CD8-positive, alpha-beta memory T cell (primary cell): ENCODE measurements around the gene CD81. TPM values are rescaled to one million over a fixed set of nuclear protein-coding genes. Genes with fewer than 3 reads are reported as not detected.

ENCODE experiments used
- CTCF ChIA-PET: fragments of 350-600 bp; sonication (Branson Sonifier 250); formaldehyde crosslinking; loops from one replicate; lab custom pipeline; 2021; ENCODE audit warnings: antibody characterized with exemption; lab: Charles Lee
- POLR2A ChIA-PET: fragments of 350-600 bp; sonication (Branson Sonifier 250); formaldehyde crosslinking; loops from one replicate; lab custom pipeline; 2021; ENCODE audit warnings: antibody characterized with exemption; lab: Charles Lee
- DNase-seq, 5 donors: peaks; one replicate each; pipeline versions ENCODE4 v3.0.0 to v3.0.0-alpha.2; 2020 to 2022; ENCODE audit warnings: mixed read lengths in 1 of 5
- H3K27ac ChIP-seq: one replicate; pipeline ENCODE4 v1.7.0; 2013; ENCODE audit warnings: low read depth, mild to moderate bottlenecking, low read length, moderate library complexity
- H3K27me3 ChIP-seq: 2 replicates; pipeline ENCODE4 v1.7.0; 2013; ENCODE audit warnings: low read length, mild to moderate bottlenecking; ENCODE audit not compliant: insufficient read depth, poor library complexity, severe bottlenecking
- H3K36me3 ChIP-seq: 2 replicates; pipeline ENCODE4 v1.7.0; 2013; ENCODE audit warnings: mild to moderate bottlenecking, low read length, moderate library complexity; ENCODE audit not compliant: insufficient read depth
- H3K4me1 ChIP-seq: 2 replicates; pipeline ENCODE4 v1.7.0; 2013; ENCODE audit warnings: mild to moderate bottlenecking, low read length, moderate library complexity; ENCODE audit not compliant: insufficient read depth
- H3K4me3 ChIP-seq: 2 replicates; pipeline ENCODE4 v1.7.0; 2013; ENCODE audit warnings: mild to moderate bottlenecking, low read length
- H3K9me3 ChIP-seq: 2 replicates; pipeline ENCODE4 v1.7.0; 2013; ENCODE audit warnings: mild to moderate bottlenecking, low read length
- H3K27ac Mint-ChIP-seq, 8 donors: one replicate each; pipeline ENCODE4 v1.8.0; 2020 to 2021; ENCODE audit warnings: mixed read lengths in 8 of 8, mild to moderate bottlenecking in 6 of 8, inconsistent platforms in 3 of 8, moderate library complexity in 3 of 8
- H3K27me3 Mint-ChIP-seq, 2 donors: one replicate each; pipeline ENCODE4 v1.8.0; 2020 to 2021; ENCODE audit warnings: mixed read lengths in 2 of 2, mild to moderate bottlenecking in 1 of 2, moderate library complexity in 1 of 2
- H3K36me3 Mint-ChIP-seq, 3 donors: one replicate each; pipeline ENCODE4 v1.8.0; 2020 to 2021; ENCODE audit warnings: mixed read lengths in 3 of 3, inconsistent platforms in 1 of 3, mild to moderate bottlenecking in 1 of 3
- H3K4me1 Mint-ChIP-seq, 3 donors: one replicate each; pipeline ENCODE4 v1.8.0; 2020 to 2021; ENCODE audit warnings: mixed read lengths in 3 of 3, inconsistent platforms in 1 of 3, mild to moderate bottlenecking in 1 of 3
- H3K4me3 Mint-ChIP-seq, 7 donors: one replicate each; pipeline ENCODE4 v1.8.0; 2020 to 2021; ENCODE audit warnings: mixed read lengths in 7 of 7, mild to moderate bottlenecking in 6 of 7, moderate library complexity in 4 of 7, inconsistent platforms in 2 of 7
- H3K9me3 Mint-ChIP-seq, 5 donors: one replicate each; pipeline ENCODE4 v1.8.0; 2020 to 2022; ENCODE audit warnings: mixed read lengths in 5 of 5, mild to moderate bottlenecking in 3 of 5, moderate library complexity in 2 of 5, inconsistent platforms in 1 of 5
- polyA plus RNA-seq: library from polyadenylated mRNA; unstranded; fragments of 300-500 nt; fragmentation: Illumina TruSeq; gene quantifications from one replicate; pipeline ENCODE4 v1.2.3, GENCODE V29; 2021
- total RNA-seq, 2 experiments: library from RNA; stranded (reverse); gene quantifications; one replicate each; pipeline ENCODE4 v1.2.3, GENCODE V29; 2021

Gene CD81
- total and polyA plus RNA-seq, 3 experiments from 2014 or later: 107 to 189 (median 176) TPM

DNA sequence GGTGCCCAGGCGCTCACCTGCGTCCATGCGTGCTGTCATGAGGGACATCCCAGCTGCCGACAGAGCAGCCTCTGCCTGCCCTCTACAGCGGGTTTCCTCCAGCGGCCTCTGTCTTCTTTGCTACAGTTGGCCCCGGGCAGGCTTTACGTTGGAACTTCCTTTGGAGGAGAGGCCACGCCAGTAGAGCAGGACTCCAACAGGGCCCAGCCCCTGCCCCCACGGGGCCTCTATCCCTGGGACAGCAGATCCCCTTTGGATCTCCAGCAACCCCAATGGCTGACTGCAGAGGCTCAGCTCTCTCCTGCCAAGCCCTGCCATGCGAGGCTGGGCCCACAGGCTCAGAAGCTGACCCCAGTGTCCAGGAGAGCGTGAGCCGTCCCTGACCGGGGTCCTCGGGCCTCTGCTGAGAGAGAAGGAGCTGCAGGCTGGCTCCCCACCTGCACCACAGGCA is 55.1 kb downstream of the CD81 start:
- Histone ChIP-seq H3K36me3 (no peaks in the 10 kb centered on the region), H3K27me3 (no peaks in the 10 kb centered on the region), H3K9me3 (no peaks in the 10 kb centered on the region), H3K4me3 (no peak overlapping the region), H3K27ac (no peak overlapping the region), H3K4me1 (no peaks in the 10 kb centered on the region)
- no peaks in the 10 kb centered on the region for H3K36me3 Mint-ChIP-seq
- peak in 1 of 5 donors; percentile 17 for DNase-seq
- POLR2A ChIA-PET: no interaction called here
- H3K4me1 Mint-ChIP-seq: no peaks in the 10 kb centered on the region
- no peak overlapping the region for H3K4me3 Mint-ChIP-seq
- CTCF ChIA-PET: interaction anchor here (1.4 to 4.5 kb wide), 2 partner anchors 100 to 103 kb away, joined by 3 to 31 read pairs; no protein-coding TSS in a partner anchor
- H3K27ac Mint-ChIP-seq: no peak overlapping the region
- peaks cover 0 to 3% of the 10 kb centered on the region in 2 donors for H3K27me3 Mint-ChIP-seq
- no peaks in the 10 kb centered on the region for H3K9me3 Mint-ChIP-seq

- H3K4me3 ChIP-seq: no peak overlapping the region
- no peaks in the 10 kb centered on the region for H3K9me3 ChIP-seq
- H3K4me1 ChIP-seq: no peaks in the 10 kb centered on the region
- H3K27ac ChIP-seq: no peak overlapping the region
- H3K36me3 Mint-ChIP-seq: no peaks in the 10 kb centered on the region
- peak in 1 of 5 donors; percentile 35 for DNase-seq
- H3K27ac Mint-ChIP-seq: no peak overlapping the region
- H3K9me3 Mint-ChIP-seq: no peaks in the 10 kb centered on the region
- POLR2A ChIA-PET: no interaction called here
- no peaks in the 10 kb centered on the region for H3K36me3 ChIP-seq
- CTCF ChIA-PET: interaction anchor here (1.4 to 4.5 kb wide), 2 partner anchors 99 to 103 kb away, joined by 3 to 31 read pairs; no protein-coding TSS in a partner anchor
- peaks cover 2 to 8% of the 10 kb centered on the region in 2 donors for H3K27me3 Mint-ChIP-seq
- H3K4me3 Mint-ChIP-seq: no peak overlapping the region
- no peaks in the 10 kb centered on the region for H3K27me3 ChIP-seq
- no peaks in the 10 kb centered on the region for H3K4me1 Mint-ChIP-seq
These were observed 55.5 kb downstream of the CD81 start for GRCh38 chr11:2432628-2433071.

GRCh38 chr11:2433106-2433925 is 56.2 kb downstream of the CD81 start:
- Mint-ChIP-seq H3K27ac (no peak overlapping the region), H3K4me1 (no peaks in the 10 kb centered on the region), H3K36me3 (no peaks in the 10 kb centered on the region), H3K27me3 (peaks cover 4 to 11% of the 10 kb centered on the region in 2 donors), H3K4me3 (no peak overlapping the region), H3K9me3 (no peaks in the 10 kb centered on the region)
- H3K27ac ChIP-seq: no peak overlapping the region
- H3K4me3 ChIP-seq: no peak overlapping the region
- H3K4me1 ChIP-seq: no peaks in the 10 kb centered on the region
- ChIA-PET CTCF (interaction anchor here (1.4 to 4.5 kb wide), 2 partner anchors 98 to 102 kb away, joined by 3 to 31 read pairs; no protein-coding TSS in a partner anchor), POLR2A (no interaction called here)
- no peaks in the 10 kb centered on the region for H3K36me3 ChIP-seq
- H3K9me3 ChIP-seq: no peaks in the 10 kb centered on the region
- DNase-seq: peak in 1 of 5 donors; percentile 26
- no peaks in the 10 kb centered on the region for H3K27me3 ChIP-seq

DNA sequence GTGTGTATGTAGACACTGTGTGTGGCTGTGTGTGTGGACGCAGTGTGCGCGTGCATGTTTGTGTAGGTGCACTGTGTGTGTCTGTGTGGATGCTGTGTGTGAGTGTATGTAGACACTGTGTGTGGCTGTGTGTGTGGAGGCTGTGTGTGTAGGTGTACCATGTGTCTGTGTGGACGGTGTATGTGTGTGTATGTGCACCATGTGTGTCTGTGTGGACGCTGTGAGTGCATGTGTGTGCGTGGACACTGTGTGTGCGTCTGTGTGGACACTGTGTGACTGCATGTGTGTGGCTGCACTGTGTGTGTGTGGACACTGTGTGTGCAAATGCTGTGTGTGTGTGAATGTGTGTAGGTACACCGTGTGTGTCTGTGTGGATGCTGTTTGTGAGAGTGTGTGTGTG is 56.9 kb downstream of the CD81 start:
- DNase-seq: peak in 1 of 5 donors; percentile 18
- Mint-ChIP-seq H3K27me3 (peaks cover 4 to 11% of the 10 kb centered on the region in 2 donors), H3K4me3 (no peak overlapping the region), H3K9me3 (no peaks in the 10 kb centered on the region), H3K27ac (no peak overlapping the region), H3K36me3 (no peaks in the 10 kb centered on the region), H3K4me1 (no peaks in the 10 kb centered on the region)
- no peaks in the 10 kb centered on the region for H3K36me3 ChIP-seq
- no peak overlapping the region for H3K4me3 ChIP-seq
- H3K27me3 ChIP-seq: no peaks in the 10 kb centered on the region
- POLR2A ChIA-PET: no interaction called here
- H3K4me1 ChIP-seq: no peaks in the 10 kb centered on the region
- CTCF ChIA-PET: interaction anchor here (4.5 kb wide), 1 partner anchor 98 kb away, joined by 31 read pairs; no protein-coding TSS in a partner anchor
- no peaks in the 10 kb centered on the region for H3K9me3 ChIP-seq
- no peak overlapping the region for H3K27ac ChIP-seq

DNA sequence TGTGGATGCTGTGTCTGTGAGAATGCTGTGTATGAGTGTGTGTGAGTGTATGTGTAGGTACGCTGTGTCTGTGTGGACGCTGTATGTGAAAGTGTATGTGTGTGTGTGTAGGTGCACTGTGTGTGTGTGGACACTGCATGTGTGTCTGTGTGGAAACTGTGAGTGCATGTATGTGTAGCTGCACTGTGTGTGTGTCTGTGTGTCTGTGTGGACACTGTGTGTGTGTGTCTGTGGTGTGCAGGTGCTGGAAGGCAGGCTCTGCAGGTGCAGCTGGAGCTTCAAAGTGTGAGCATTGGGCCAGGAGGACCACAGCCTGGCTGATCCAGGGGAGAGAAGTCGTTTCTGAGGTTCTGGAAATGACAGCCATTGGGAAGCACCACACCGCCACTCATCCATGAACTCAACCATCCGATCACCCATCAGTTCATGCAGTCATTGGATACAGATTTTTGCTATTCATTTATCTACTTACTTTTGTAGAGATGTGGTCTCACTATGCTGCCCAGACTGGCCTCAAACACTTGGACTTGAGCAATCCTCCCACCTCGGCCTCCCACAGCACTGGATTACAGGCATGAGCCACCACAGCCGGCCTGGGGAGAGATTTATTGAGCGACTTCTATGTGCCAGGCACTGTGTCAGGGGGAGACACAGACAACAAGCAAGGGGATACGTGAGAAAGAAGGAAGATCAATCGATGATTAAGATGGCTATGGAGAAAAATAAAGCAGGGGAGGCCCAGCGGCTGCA is 57.6 kb downstream of the CD81 start:
- Histone ChIP-seq H3K27ac (no peak overlapping the region), H3K27me3 (no peaks in the 10 kb centered on the region), H3K4me1 (no peaks in the 10 kb centered on the region), H3K4me3 (no peak overlapping the region), H3K36me3 (no peaks in the 10 kb centered on the region), H3K9me3 (no peaks in the 10 kb centered on the region)
- H3K27me3 Mint-ChIP-seq: peaks cover 4 to 11% of the 10 kb centered on the region in 2 donors
- H3K9me3 Mint-ChIP-seq: no peaks in the 10 kb centered on the region
- CTCF ChIA-PET: interaction anchor here (4.5 kb wide), 1 partner anchor 97 kb away, joined by 31 read pairs; no protein-coding TSS in a partner anchor
- H3K4me3 Mint-ChIP-seq: no peak overlapping the region
- POLR2A ChIA-PET: no interaction called here
- no peaks in the 10 kb centered on the region for H3K4me1 Mint-ChIP-seq
- no peak overlapping the region for H3K27ac Mint-ChIP-seq
- H3K36me3 Mint-ChIP-seq: no peaks in the 10 kb centered on the region
- no peak for DNase-seq

DNA sequence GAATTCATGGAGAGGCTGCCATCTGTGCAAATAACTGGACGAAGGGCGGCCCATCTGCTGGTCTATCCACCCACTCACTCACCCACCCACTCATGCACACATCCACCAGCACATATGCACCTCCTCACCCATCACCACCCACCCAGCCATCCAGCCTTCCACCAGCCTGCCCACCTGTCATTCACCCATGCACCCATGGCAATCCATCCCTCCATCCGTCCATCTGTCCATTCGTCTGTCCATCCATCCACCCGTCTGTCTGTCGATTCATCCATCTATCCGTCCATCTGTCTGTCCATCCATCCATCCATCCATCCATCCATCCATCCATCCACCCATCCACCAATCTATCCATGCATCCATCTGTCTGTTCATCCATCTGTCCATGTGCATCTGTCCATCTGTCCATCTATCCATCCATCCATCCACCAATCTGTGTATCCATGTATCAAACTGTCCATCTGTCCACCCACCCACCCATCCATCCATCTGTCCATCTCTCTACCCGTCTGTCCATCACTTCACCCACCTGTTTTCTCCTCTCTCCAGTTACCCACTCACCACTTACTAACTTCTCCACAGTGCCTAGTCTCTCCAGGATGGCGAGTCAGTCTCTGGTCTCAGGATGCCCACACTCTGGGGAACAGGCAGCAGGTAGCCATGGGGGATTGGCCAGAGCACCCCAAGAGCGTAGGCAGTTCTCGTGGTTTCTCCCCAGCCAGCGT is 58.3 kb downstream of the CD81 start:
- no peak overlapping the region for H3K27ac Mint-ChIP-seq
- ChIA-PET CTCF (interaction anchor here (2.9 kb wide), 1 partner anchor 14 kb away, joined by 9 read pairs; no protein-coding TSS in a partner anchor), POLR2A (no interaction called here)
- H3K36me3 Mint-ChIP-seq: no peaks in the 10 kb centered on the region
- Histone ChIP-seq H3K4me1 (no peaks in the 10 kb centered on the region), H3K36me3 (no peaks in the 10 kb centered on the region), H3K9me3 (no peaks in the 10 kb centered on the region), H3K27me3 (no peaks in the 10 kb centered on the region), H3K4me3 (no peak overlapping the region), H3K27ac (no peak overlapping the region)
- DNase-seq: no peak
- H3K4me1 Mint-ChIP-seq: no peaks in the 10 kb centered on the region
- H3K4me3 Mint-ChIP-seq: no peak overlapping the region
- peaks cover 6 to 11% of the 10 kb centered on the region in 2 donors for H3K27me3 Mint-ChIP-seq
- H3K9me3 Mint-ChIP-seq: no peaks in the 10 kb centered on the region

DNA sequence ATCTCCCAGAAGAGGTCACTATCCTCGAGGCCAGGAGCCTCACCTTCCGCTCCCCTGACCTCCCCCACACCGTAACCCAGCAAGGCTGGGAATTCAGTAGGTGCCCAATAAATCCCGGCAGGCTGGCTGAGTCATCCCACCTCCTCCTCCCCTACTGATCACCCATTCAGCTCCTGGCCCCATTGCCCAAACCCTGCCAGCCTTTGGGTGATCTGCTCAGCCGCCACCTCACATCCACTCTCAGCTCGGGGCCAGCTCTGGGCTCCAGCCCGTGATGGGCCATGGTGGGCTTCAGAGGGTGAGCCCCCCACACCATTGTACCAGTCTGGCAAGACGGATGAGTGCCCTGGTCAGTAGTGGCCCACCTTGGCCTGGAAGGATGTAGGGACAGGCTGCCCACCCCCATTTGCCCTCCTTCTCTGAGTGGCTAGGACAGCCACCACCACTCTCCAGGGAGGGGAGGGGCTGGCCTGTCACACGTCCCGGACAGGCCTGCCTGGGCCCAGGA is 59.0 kb downstream of the CD81 start:
- no peaks in the 10 kb centered on the region for H3K36me3 ChIP-seq
- peak in 1 of 5 donors; percentile 40 for DNase-seq
- Mint-ChIP-seq H3K4me3 (no peak overlapping the region), H3K9me3 (no peaks in the 10 kb centered on the region), H3K36me3 (no peaks in the 10 kb centered on the region), H3K27me3 (peaks cover 6 to 11% of the 10 kb centered on the region in 2 donors), H3K4me1 (no peaks in the 10 kb centered on the region), H3K27ac (peak overlapping the region in 1 of 8 donors; percentile 85)
- H3K27ac ChIP-seq: no peak overlapping the region
- H3K9me3 ChIP-seq: no peaks in the 10 kb centered on the region
- CTCF ChIA-PET: interaction anchor here (1.3 to 2.9 kb wide), 3 partner anchors 15 to 97 kb away, joined by 3 to 9 read pairs (median 6); no protein-coding TSS in a partner anchor
- H3K27me3 ChIP-seq: no peaks in the 10 kb centered on the region
- POLR2A ChIA-PET: no interaction called here
- H3K4me1 ChIP-seq: no peaks in the 10 kb centered on the region
- no peak overlapping the region for H3K4me3 ChIP-seq
